GM12878 (cell line): ENCODE data around the gene TXLNB. TPM values are rescaled to one million over a fixed set of nuclear protein-coding genes. Genes with fewer than 3 reads are reported as not detected.

Source experiments
- ATAC-seq: fragments of 200-7000 bp; cut with Tn5 transposase; 3 replicates; pipeline ENCODE4 v1.9.1; 2020; ENCODE audit warnings: mild to moderate bottlenecking, moderate library complexity
- BruUV-seq: library from RNA; stranded (reverse); fragments of 400-500 nt; replicated peaks from 2 replicates; lab custom pipeline; 2021; lab: Mats Ljungman, UMichigan
- CTCF ChIA-PET: fragments of 300-600 bp; sonication (Branson Sonifier 250); formaldehyde crosslinking; extraction: SDS; loops from one replicate; lab custom pipeline; 2021; ENCODE audit warnings: inconsistent platforms; lab: Yijun Ruan, JAX
- POLR2A ChIA-PET: fragments of 350-600 bp; formaldehyde crosslinking; extraction: SDS; loops from one replicate; lab custom pipeline; 2021; ENCODE audit warnings: inconsistent platforms; lab: Charles Lee
- RAD21 ChIA-PET: fragments of 300-600 bp; sonication (Branson Sonifier 250); formaldehyde crosslinking; loops from one replicate; lab custom pipeline; 2023; ENCODE audit warnings: antibody characterized with exemption; ENCODE audit not compliant: unreplicated experiment; lab: Charles Lee
- SMC1A ChIA-PET: fragments of 300-600 bp; sonication (Branson Sonifier 250); formaldehyde crosslinking; loops from one replicate; lab custom pipeline; 2023; ENCODE audit not compliant: unreplicated experiment, uncharacterized antibody; lab: Charles Lee
- DNase-seq: peaks from one replicate; pipeline ENCODE4 v3.0.0-alpha.2; 2011; ENCODE audit warnings: low read depth, low spot score
- FAIRE-seq: peaks from 3 replicates; lab custom pipeline; 2011; peaks lifted over from hg19 to GRCh38; lab: Jason Lieb, UNC
- H2AFZ ChIP-seq: 2 replicates; pipeline ENCODE4 v1.6.0; 2011; ENCODE audit warnings: low read depth, low read length, control low read depth; ENCODE audit not compliant: control insufficient read depth
- H3K27ac ChIP-seq: 2 replicates; pipeline ENCODE4 v1.5.1; 2011; ENCODE audit warnings: control low read depth; ENCODE audit not compliant: control insufficient read depth, insufficient read depth
- H3K27me3 ChIP-seq, 2 experiments: replicated peaks in 1 of 2; 2 replicates each; pipeline versions ENCODE4 v1.6.0 to v1.6.1; 2011; ENCODE audit warnings: low read length in 1 of 2; ENCODE audit not compliant: control insufficient read depth in 2 of 2, insufficient read depth in 2 of 2
- H3K36me3 ChIP-seq, 2 experiments: 2 replicates each; pipeline ENCODE4 v1.5.1; 2011; ENCODE audit warnings: low read length in 1 of 2; ENCODE audit not compliant: control insufficient read depth in 2 of 2, insufficient read depth in 2 of 2
- H3K4me1 ChIP-seq: 2 replicates; pipeline ENCODE4 v1.6.1; 2011; ENCODE audit warnings: mild to moderate bottlenecking, low read length, moderate library complexity, mixed read lengths; ENCODE audit not compliant: control insufficient read depth, insufficient read depth
- H3K4me2 ChIP-seq: 2 replicates; pipeline ENCODE4 v1.6.0; 2011; ENCODE audit warnings: control low read depth; ENCODE audit not compliant: control insufficient read depth, insufficient read depth
- H3K4me3 ChIP-seq: fragments of 200-600 bp; sonication (generic); 2 replicates; pipeline ENCODE4 v1.5.1; 2016
- H3K79me2 ChIP-seq: 2 replicates; pipeline ENCODE4 v1.6.0; 2011; ENCODE audit warnings: low read length; ENCODE audit not compliant: control insufficient read depth, insufficient read depth
- H3K9ac ChIP-seq: 2 replicates; pipeline ENCODE4 v1.8.0; 2011; ENCODE audit warnings: low read length, control low read depth, mixed read lengths; ENCODE audit not compliant: control insufficient read depth, insufficient read depth
- H3K9me3 ChIP-seq: replicated peaks from 3 replicates; pipeline ENCODE4 v1.5.1; 2011; ENCODE audit warnings: mild to moderate bottlenecking, low read length; ENCODE audit not compliant: control insufficient read depth, insufficient read depth
- H4K20me1 ChIP-seq: 2 replicates; pipeline ENCODE4 v1.6.0; 2011; ENCODE audit not compliant: control insufficient read depth, insufficient read depth
- ATF7 ChIP-seq: fragments of 450-650 bp; IDR thresholded peaks from 2 replicates; pipeline ENCODE4 v1.6.1; 2016; ENCODE audit warnings: low read depth, mild to moderate bottlenecking
- ETV6 ChIP-seq, 2 experiments: fragments of 450-650 bp in 1 of 2; IDR thresholded peaks in 1 of 2; conservative IDR thresholded peaks in 1 of 2; 2 replicates each; pipeline ENCODE4 v1.6.1; 2014; ENCODE audit warnings: antibody characterized with exemption in 1 of 2, borderline replicate concordance in 1 of 2, low read depth in 1 of 2, mild to moderate bottlenecking in 1 of 2, moderate library complexity in 1 of 2
- HDGF ChIP-seq: fragments of 450-650 bp; IDR thresholded peaks from 2 replicates; pipeline ENCODE4 v1.6.1; 2016; ENCODE audit warnings: antibody characterized with exemption
- NRF1 ChIP-seq: conservative IDR thresholded peaks from 2 replicates; pipeline ENCODE4 v1.6.1; 2011; ENCODE audit warnings: mild to moderate bottlenecking, low read depth, low read length, improper control_type of control experiment
- SREBF2 ChIP-seq: IDR thresholded peaks from 2 replicates; pipeline ENCODE4 v1.6.1; 2012; ENCODE audit warnings: mild to moderate bottlenecking, low read length
- ZSCAN29 ChIP-seq: fragments of 450-650 bp; IDR thresholded peaks from 2 replicates; pipeline ENCODE4 v1.6.1; 2017; ENCODE audit warnings: mild to moderate bottlenecking, moderate library complexity
- WGBS: methylation state at CpG from one replicate; pipeline ENCODE4 v1.1.6; 2016; ENCODE audit warnings: low lambda C conversion rate; ENCODE audit not compliant: insufficient replicate concordance, insufficient coverage; ENCODE audit errors: missing lambda C conversion rate; 5-methylcytosine and 5-hydroxymethylcytosine counted together
- in situ Hi-C: fragments of 300-500 bp; cut with MboI; formaldehyde crosslinking; loops from 9 replicates; pipeline ENCODE4 v1.14.3; 2018; ENCODE audit warnings: mixed read lengths
- intact Hi-C: fragments of 100-400 bp; cut with micrococcal nuclease; formaldehyde crosslinking; loops from one replicate; pipeline ENCODE4 v1.14.2; 2022; ENCODE audit not compliant: unreplicated experiment
- polyA plus RNA-seq, 11 experiments: library from polyadenylated mRNA; depleted of rRNA in 4 of 11; unstranded in 6 of 11; stranded (reverse) in 5 of 11; fragments of >200 nt; fragmentation: Nextera tagmentation in 4 of 11; fragmentation: Illumina TruSeq in 1 of 11; extraction: Ambion mirVana in 4 of 11; extraction: Trizol in 1 of 11; gene quantifications; 1 replicate in 1 of 11; 2 replicates in 10 of 11; pipeline versions ENCODE4 v1.2.1 to v1.2.3, GENCODE V29; 2011 to 2016; ENCODE audit warnings: inconsistent platforms in 2 of 11, missing spikeins in 2 of 11, low read depth in 1 of 11
- total RNA-seq, 4 experiments: library from RNA; depleted of rRNA in 3 of 4; stranded (reverse); fragments of >200 nt in 3 of 4; fragmentation: Illumina TruSeq in 1 of 4; extraction: Trizol in 1 of 4; gene quantifications; 2 replicates each; pipeline versions ENCODE4 v1.2.1 to v1.2.3, GENCODE V29; 2013 to 2021
- TF ChIP-seq, protein P1 (sequence below): fragments of 450-650 bp; formaldehyde crosslinking; IDR thresholded peaks from 2 replicates; pipeline ENCODE4 v1.4.0; 2022; ENCODE audit warnings: mild to moderate bottlenecking, moderate library complexity
- TF ChIP-seq, protein P2 (sequence below): fragments of 450-650 bp; IDR thresholded peaks from 2 replicates; pipeline ENCODE4 v1.6.1; 2016; ENCODE audit warnings: mild to moderate bottlenecking

TXLNB gene
- total and polyA plus RNA-seq, 10 of the 15 experiments (the other 5 are each of a cell fraction or from before 2014, with no cell fraction given): 0.07 to 1.3 (median 0.22) TPM; not detected in 1

DNA sequence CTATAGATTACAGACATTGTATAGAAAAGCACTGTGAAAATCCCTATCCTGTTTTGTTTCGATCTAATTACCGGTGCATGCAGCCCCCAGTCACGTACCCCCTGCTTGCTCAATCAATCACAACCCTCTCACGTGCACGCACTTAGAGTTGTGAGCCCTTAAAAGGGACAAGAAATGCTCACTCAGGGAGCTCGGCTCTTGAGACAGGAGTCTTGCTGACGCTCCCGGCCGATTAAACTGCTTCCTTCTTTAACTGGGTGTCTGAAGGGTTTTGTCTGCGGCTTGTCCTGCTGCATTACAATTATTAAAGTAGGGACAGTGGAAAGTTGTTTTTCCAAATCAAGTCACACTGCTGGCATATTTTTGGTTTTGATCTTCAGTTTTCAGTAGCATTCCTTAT lies 2.6 kb downstream of the TXLNB start:
- Histone ChIP-seq H3K4me1 (peaks cover 30% of the 10 kb centered on the region), H3K36me3 (no peaks in the 10 kb centered on the region), H2AFZ (no peak overlapping the region), H3K9me3 (no peaks in the 10 kb centered on the region; the same call in 2 of the 3 replicates), H3K4me3 (no peak overlapping the region), H4K20me1 (no peaks in the 10 kb centered on the region), H3K27ac (no peak overlapping the region), H3K79me2 (no peaks in the 10 kb centered on the region), H3K27me3 (no peaks in the 10 kb centered on the region), H3K9ac (no peak overlapping the region), H3K4me2 (no peak overlapping the region)
- no peak for FAIRE-seq
- intact Hi-C loops: no loop called here
- ChIA-PET POLR2A (no interaction called here), CTCF (no interaction called here), RAD21 (interaction anchor here (1.6 to 4.1 kb wide), 2 partner anchors 17 to 37 kb away, joined by 5 to 42 read pairs; no protein-coding TSS in a partner anchor), SMC1A (interaction anchor here (1.6 to 9.5 kb wide), 6 partner anchors 10 to 76 kb away, joined by 3 to 71 read pairs (median 40); no protein-coding TSS in a partner anchor)
- WGBS: 98% methylated on average over 10 of the region's 10 CpGs
- in situ Hi-C loops: no loop called here
- DNase-seq: no peak
- TF ChIP-seq SREBF2 (no peak), ATF7 (no peak), NRF1 (no peak), ZSCAN29 (no peak), ETV6 (conservative IDR thresholded peaks at IDR 0.05 in 1 of 2, IDR thresholded peaks at IDR 0.05 in 1 of 2; ENCODE audit: borderline replicate concordance in 1 of 2, low read depth in 1 of 2) (no peak), HDGF (no peak)
- TF ChIP-seq, protein P1, sequence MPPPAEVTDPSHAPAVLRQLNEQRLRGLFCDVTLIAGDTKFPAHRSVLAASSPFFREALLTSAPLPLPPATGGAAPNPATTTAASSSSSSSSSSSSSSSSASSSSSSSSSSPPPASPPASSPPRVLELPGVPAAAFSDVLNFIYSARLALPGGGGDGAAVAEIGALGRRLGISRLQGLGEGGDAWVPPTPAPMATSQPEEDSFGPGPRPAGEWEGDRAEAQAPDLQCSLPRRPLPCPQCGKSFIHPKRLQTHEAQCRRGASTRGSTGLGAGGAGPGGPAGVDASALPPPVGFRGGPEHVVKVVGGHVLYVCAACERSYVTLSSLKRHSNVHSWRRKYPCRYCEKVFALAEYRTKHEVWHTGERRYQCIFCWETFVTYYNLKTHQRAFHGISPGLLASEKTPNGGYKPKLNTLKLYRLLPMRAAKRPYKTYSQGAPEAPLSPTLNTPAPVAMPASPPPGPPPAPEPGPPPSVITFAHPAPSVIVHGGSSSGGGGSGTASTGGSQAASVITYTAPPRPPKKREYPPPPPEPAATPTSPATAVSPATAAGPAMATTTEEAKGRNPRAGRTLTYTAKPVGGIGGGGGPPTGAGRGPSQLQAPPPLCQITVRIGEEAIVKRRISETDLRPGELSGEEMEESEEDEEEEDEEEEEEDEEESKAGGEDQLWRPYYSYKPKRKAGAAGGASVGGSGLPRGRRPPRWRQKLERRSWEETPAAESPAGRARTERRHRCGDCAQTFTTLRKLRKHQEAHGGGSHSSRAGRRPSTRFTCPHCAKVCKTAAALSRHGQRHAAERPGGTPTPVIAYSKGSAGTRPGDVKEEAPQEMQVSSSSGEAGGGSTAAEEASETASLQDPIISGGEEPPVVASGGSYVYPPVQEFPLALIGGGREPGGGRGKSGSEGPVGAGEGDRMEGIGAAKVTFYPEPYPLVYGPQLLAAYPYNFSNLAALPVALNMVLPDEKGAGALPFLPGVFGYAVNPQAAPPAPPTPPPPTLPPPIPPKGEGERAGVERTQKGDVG (CRISPR knock-in tag): no peak
- TF ChIP-seq, protein P2, sequence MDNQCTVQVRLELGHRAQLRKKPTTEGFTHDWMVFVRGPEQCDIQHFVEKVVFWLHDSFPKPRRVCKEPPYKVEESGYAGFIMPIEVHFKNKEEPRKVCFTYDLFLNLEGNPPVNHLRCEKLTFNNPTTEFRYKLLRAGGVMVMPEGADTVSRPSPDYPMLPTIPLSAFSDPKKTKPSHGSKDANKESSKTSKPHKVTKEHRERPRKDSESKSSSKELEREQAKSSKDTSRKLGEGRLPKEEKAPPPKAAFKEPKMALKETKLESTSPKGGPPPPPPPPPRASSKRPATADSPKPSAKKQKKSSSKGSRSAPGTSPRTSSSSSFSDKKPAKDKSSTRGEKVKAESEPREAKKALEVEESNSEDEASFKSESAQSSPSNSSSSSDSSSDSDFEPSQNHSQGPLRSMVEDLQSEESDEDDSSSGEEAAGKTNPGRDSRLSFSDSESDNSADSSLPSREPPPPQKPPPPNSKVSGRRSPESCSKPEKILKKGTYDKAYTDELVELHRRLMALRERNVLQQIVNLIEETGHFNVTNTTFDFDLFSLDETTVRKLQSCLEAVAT: no peak
- ATAC-seq: no peak
- no TSS peak for BruUV-seq
